ENCODE measurements around the gene LATS2.
"Not testable (repeated sequence)": the region's sequence is repeated elsewhere in the genome, so short reads cannot be mapped to it uniquely, and the experiment has no call there.

Gene LATS2

GRCh38 chr13:20972731-20973130 is 88.7 kb downstream of the LATS2 start:
- H3K4me3 ChIP-seq (ENCODE audit: low read depth, low read length): no peak overlapping the region
- DNase-seq (ENCODE audit: low read depth): no peak
- TF ChIP-seq CTCF (IDR thresholded peaks at IDR 0.05; ENCODE audit: low read depth, low read length, missing control alignments): no peak

- no peak for DNase-seq (ENCODE audit: low read depth)
- no peak overlapping the region for H3K4me3 ChIP-seq (ENCODE audit: low read depth, low read length)
- no peak for TF ChIP-seq CTCF (IDR thresholded peaks at IDR 0.05; ENCODE audit: low read depth, low read length, missing control alignments)
Measured at GRCh38 chr13:20969182-20969581, 92.2 kb downstream of the LATS2 start.

GRCh38 chr13:20968745-20969144 is 92.6 kb downstream of the LATS2 start:
- no peak overlapping the region for H3K4me3 ChIP-seq (ENCODE audit: low read depth, low read length)
- TF ChIP-seq CTCF (IDR thresholded peaks at IDR 0.05; ENCODE audit: low read depth, low read length, missing control alignments): no peak
- no peak for DNase-seq (ENCODE audit: low read depth)

GRCh38 chr13:20967340-20967739 is 94.0 kb downstream of the LATS2 start:
- no peak for TF ChIP-seq CTCF (IDR thresholded peaks at IDR 0.05; ENCODE audit: low read depth, low read length, missing control alignments)
- no peak for DNase-seq (ENCODE audit: low read depth)
- no peak overlapping the region for H3K4me3 ChIP-seq (ENCODE audit: low read depth, low read length)

GRCh38 chr13:20964904-20965303 is 96.5 kb downstream of the LATS2 start:
- no peak for DNase-seq (ENCODE audit: low read depth)
- H3K4me3 ChIP-seq (ENCODE audit: low read depth, low read length): no peak overlapping the region
- TF ChIP-seq CTCF (IDR thresholded peaks at IDR 0.05; ENCODE audit: low read depth, low read length, missing control alignments): no peak

GRCh38 chr13:20961663-20962062 is 99.7 kb downstream of the LATS2 start:
- not testable (repeated sequence) for DNase-seq (ENCODE audit: low read depth); H3K4me3 ChIP-seq (ENCODE audit: low read depth, low read length)

GRCh38 chr13:20960663-20961309 is 100.6 kb downstream of the LATS2 start:
- no peak for TF ChIP-seq CTCF (IDR thresholded peaks at IDR 0.05; ENCODE audit: low read depth, low read length, missing control alignments)
- H3K4me3 ChIP-seq (ENCODE audit: low read depth, low read length): no peak overlapping the region
- no peak for DNase-seq (ENCODE audit: low read depth)

- H3K4me3 ChIP-seq (ENCODE audit: low read depth, low read length); DNase-seq (ENCODE audit: low read depth): not testable (repeated sequence)
Measured at GRCh38 chr13:20957049-20957620, 104.3 kb downstream of the LATS2 start.
